Measurements from ENCODE around the gene SIAE. TPM values are rescaled to one million over a fixed set of nuclear protein-coding genes. Genes with fewer than 3 reads are reported as not detected.

The SIAE gene
- total RNA-seq, 2 experiments from 2014 or later: 4.5 to 5.6 TPM

DNA sequence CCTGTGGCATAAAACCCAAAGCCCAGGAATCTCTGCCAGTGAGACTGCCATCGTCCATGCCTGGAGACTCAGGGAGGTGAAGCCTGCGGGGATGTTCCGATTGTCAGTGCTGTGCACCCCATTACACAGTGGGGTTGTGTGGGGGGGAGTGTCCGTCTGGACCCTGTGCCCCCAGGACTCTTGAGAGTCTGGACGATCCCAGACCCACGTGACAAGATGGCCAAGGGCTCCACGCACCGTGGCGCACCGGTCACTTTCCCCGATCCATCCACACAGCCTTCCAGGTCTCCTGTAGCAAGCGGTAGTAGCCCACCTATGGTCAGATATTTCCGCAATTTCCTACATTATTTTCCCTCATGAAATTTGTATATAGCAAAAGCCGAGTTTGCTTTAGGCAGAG is 45.3 kb upstream of the SIAE start:
- TF ChIP-seq, protein P1, sequence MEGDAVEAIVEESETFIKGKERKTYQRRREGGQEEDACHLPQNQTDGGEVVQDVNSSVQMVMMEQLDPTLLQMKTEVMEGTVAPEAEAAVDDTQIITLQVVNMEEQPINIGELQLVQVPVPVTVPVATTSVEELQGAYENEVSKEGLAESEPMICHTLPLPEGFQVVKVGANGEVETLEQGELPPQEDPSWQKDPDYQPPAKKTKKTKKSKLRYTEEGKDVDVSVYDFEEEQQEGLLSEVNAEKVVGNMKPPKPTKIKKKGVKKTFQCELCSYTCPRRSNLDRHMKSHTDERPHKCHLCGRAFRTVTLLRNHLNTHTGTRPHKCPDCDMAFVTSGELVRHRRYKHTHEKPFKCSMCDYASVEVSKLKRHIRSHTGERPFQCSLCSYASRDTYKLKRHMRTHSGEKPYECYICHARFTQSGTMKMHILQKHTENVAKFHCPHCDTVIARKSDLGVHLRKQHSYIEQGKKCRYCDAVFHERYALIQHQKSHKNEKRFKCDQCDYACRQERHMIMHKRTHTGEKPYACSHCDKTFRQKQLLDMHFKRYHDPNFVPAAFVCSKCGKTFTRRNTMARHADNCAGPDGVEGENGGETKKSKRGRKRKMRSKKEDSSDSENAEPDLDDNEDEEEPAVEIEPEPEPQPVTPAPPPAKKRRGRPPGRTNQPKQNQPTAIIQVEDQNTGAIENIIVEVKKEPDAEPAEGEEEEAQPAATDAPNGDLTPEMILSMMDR (IDR thresholded peaks at IDR 0.05): no peak
- Mint-ChIP-seq H3K4me3 (peak overlapping the region; percentile 4), H3K4me1 (ENCODE audit: low read depth) (peaks cover 31% of the 10 kb centered on the region), H3K9me3 (no peaks in the 10 kb centered on the region), H3K27ac (no peak overlapping the region), H3K36me3 (ENCODE audit: low read depth) (no peaks in the 10 kb centered on the region), H3K27me3 (peaks cover 64% of the 10 kb centered on the region)
- H3K9me3 ChIP-seq (ENCODE audit: control insufficient read depth in 1 of 2, insufficient read depth in 1 of 2, low read length in 2 of 2): no peaks in the 10 kb centered on the region
- intact Hi-C loops (cut with DNase I, micrococcal nuclease): no loop called here
- no peak overlapping the region for H3K4me3 ChIP-seq (ENCODE audit: low read length)
- CTCF ChIA-PET: no interaction called here
- DNase-seq (no peak), ATAC-seq (ENCODE audit: poor library complexity) (no peak)
- peaks cover 21% of the 10 kb centered on the region for H3K4me1 ChIP-seq (ENCODE audit: insufficient read depth, low read length)
- H3K27ac ChIP-seq (ENCODE audit: low read depth in 1 of 2, low read length in 2 of 2): no peak overlapping the region
- H3K36me3 ChIP-seq (ENCODE audit: insufficient read depth, low read length): no peaks in the 10 kb centered on the region
- H3K27me3 ChIP-seq (ENCODE audit: control insufficient read depth in 1 of 2, insufficient read depth in 2 of 2, low read length in 2 of 2): peaks cover 21 to 40% of the 10 kb centered on the region in 2 experiments
- POLR2A ChIA-PET: interaction anchor here (1.8 kb wide), 1 partner anchor 28 kb away, joined by 6 read pairs; no protein-coding TSS in a partner anchor

DNA sequence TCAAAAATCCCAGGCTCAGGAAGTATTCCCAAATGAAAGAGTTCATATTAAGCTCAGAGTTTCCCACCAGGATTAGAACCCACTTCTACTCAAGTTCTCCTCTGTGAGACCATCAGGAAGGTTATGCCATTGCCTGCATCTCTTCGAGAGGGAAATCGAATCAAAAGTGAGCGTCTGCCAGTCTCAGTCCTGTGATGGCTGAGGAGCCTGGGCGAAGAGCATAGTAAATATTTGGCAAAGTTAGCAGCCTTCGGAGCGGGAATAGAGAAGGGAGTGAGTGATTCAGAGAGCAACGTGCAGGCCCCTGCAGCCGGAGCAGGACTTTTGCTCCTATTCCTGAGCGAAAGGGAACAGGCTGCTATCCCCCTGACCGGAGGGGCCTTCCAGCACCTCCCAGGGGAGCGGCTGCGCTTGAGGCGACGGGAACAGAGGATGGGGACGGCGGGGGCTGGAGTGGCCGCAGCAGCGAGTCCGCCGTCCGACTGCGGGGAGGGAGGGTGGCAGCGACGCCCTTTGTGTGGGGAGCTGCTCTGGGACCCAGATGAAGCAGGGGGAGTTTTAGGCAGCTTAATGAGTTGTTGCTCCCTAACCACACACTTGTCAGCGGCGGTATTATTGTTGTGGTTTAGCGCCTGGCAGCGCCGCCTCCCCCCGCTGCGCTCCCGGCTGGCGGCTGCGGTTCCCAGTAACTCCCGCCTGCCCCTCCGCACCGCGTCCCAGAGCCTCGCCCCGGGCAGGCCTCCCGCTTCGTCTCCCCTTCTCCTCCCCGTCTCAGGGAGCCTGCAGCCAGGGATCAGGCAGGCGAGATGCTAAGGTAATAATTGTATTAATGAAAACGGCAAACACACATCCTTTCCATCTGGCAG is 44.5 kb upstream of the SIAE start:
- POLR2A ChIA-PET: interaction anchor here (0.6 to 1.8 kb wide), 2 partner anchors 29 to 45 kb away, joined by 4 to 6 read pairs; partner anchors contain the start of genes SIAE and SPA17
- Mint-ChIP-seq H3K4me3 (peak overlapping the region; percentile 70), H3K36me3 (ENCODE audit: low read depth) (no peaks in the 10 kb centered on the region), H3K4me1 (ENCODE audit: low read depth) (peaks cover 31% of the 10 kb centered on the region), H3K27ac (no peak overlapping the region), H3K9me3 (no peaks in the 10 kb centered on the region), H3K27me3 (peaks cover 69% of the 10 kb centered on the region)
- CTCF ChIA-PET: interaction anchor here (1.0 to 1.1 kb wide), 2 partner anchors 45 to 49 kb away, joined by 3 to 4 read pairs; partner anchors contain the start of genes SIAE and SPA17
- H3K27me3 ChIP-seq (ENCODE audit: control insufficient read depth in 1 of 2, insufficient read depth in 2 of 2, low read length in 2 of 2): peaks cover 21 to 42% of the 10 kb centered on the region in 2 experiments
- ATAC-seq (ENCODE audit: poor library complexity): peak; percentile 72
- H3K4me1 ChIP-seq (ENCODE audit: insufficient read depth, low read length): peaks cover 21% of the 10 kb centered on the region
- TF ChIP-seq, protein P1 (IDR thresholded peaks at IDR 0.05): no peak
- H3K4me3 ChIP-seq (ENCODE audit: low read length): peak overlapping the region; percentile 49
- peak in 7 of 14 experiments; percentile 5 to 63 (median 24) for DNase-seq
- H3K36me3 ChIP-seq (ENCODE audit: insufficient read depth, low read length): no peaks in the 10 kb centered on the region
- intact Hi-C loops (cut with DNase I, micrococcal nuclease): no loop called here
- H3K27ac ChIP-seq (ENCODE audit: low read depth in 1 of 2, low read length in 2 of 2): no peak overlapping the region
- H3K9me3 ChIP-seq (ENCODE audit: control insufficient read depth in 1 of 2, insufficient read depth in 1 of 2, low read length in 2 of 2): no peaks in the 10 kb centered on the region

DNA sequence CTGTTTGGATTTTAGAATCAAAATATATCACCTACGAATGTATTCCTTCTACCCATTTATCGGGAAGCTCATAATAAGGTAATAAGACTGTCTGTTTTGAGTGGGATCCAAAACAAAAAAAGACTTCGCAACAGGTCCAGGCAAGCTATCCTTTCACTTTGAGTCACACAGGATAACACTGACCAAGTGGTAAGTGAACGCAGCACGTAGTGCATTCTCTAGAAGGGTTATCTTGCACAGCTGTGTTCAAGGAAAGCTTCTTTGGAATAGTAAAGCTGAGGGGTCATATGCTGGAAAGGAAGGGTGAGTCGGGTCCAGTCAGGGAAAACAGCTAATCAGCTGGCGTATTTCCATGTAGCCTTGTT is 43.9 kb upstream of the SIAE start:
- ChIA-PET POLR2A (interaction anchor here (0.6 to 1.8 kb wide), 2 partner anchors 29 to 44 kb away, joined by 4 to 6 read pairs; partner anchors contain the start of genes SIAE and SPA17), CTCF (interaction anchor here (1.0 to 1.1 kb wide), 2 partner anchors 44 to 48 kb away, joined by 3 to 4 read pairs; partner anchors contain the start of genes SIAE and SPA17)
- Mint-ChIP-seq H3K4me3 (peak overlapping the region; percentile 70), H3K36me3 (ENCODE audit: low read depth) (no peaks in the 10 kb centered on the region), H3K9me3 (no peaks in the 10 kb centered on the region), H3K27ac (no peak overlapping the region), H3K4me1 (ENCODE audit: low read depth) (peaks cover 25% of the 10 kb centered on the region), H3K27me3 (peaks cover 66% of the 10 kb centered on the region)
- Histone ChIP-seq H3K27ac (ENCODE audit: low read depth in 1 of 2, low read length in 2 of 2) (no peak overlapping the region), H3K4me1 (ENCODE audit: insufficient read depth, low read length) (peaks cover 19% of the 10 kb centered on the region), H3K27me3 (ENCODE audit: control insufficient read depth in 1 of 2, insufficient read depth in 2 of 2, low read length in 2 of 2) (peaks cover 21 to 42% of the 10 kb centered on the region in 2 experiments), H3K9me3 (ENCODE audit: control insufficient read depth in 1 of 2, insufficient read depth in 1 of 2, low read length in 2 of 2) (no peaks in the 10 kb centered on the region), H3K36me3 (ENCODE audit: insufficient read depth, low read length) (no peaks in the 10 kb centered on the region), H3K4me3 (ENCODE audit: low read length) (peak overlapping the region; percentile 49)
- ATAC-seq (ENCODE audit: poor library complexity) (no peak), DNase-seq (no peak)
- TF ChIP-seq, protein P1 (IDR thresholded peaks at IDR 0.05): no peak
- intact Hi-C loops (cut with DNase I, micrococcal nuclease): no loop called here
